Activated B cell treated with CpG ODN at 0.5 μM for 24 hours (primary cell): Measurements from ENCODE around the gene TBC1D30. TPM values are rescaled to one million over a fixed set of nuclear protein-coding genes. Genes with fewer than 3 reads are reported as not detected.

Experiments
- ATAC-seq: fragments of 200-7000 bp; cut with Tn5 transposase; one replicate; pipeline ENCODE4 v1.10.0; 2021; ENCODE audit warnings: low read depth, mild to moderate bottlenecking, moderate library complexity
- CTCF ChIA-PET: fragments of 350-600 bp; sonication (Branson Sonifier 250); formaldehyde crosslinking; loops from one replicate; lab custom pipeline; 2021; ENCODE audit warnings: antibody characterized with exemption; lab: Charles Lee
- POLR2A ChIA-PET: fragments of 350-600 bp; sonication (Branson Sonifier 250); formaldehyde crosslinking; loops from one replicate; lab custom pipeline; 2021; ENCODE audit warnings: antibody characterized with exemption; lab: Charles Lee
- DNase-seq: peaks from one replicate; pipeline ENCODE4 v3.0.0; 2022
- H3K27ac Mint-ChIP-seq: one replicate; pipeline ENCODE4 v1.8.0; 2020; ENCODE audit warnings: mixed read lengths
- H3K27me3 Mint-ChIP-seq: one replicate; pipeline ENCODE4 v1.8.0; 2021; ENCODE audit warnings: mixed read lengths
- H3K36me3 Mint-ChIP-seq: one replicate; pipeline ENCODE4 v1.8.0; 2021; ENCODE audit warnings: low read depth, mixed read lengths
- H3K4me1 Mint-ChIP-seq: one replicate; pipeline ENCODE4 v1.8.0; 2021; ENCODE audit warnings: mixed read lengths
- H3K4me3 Mint-ChIP-seq: one replicate; pipeline ENCODE4 v1.8.0; 2020; ENCODE audit warnings: mild to moderate bottlenecking, mixed read lengths
- H3K9me3 Mint-ChIP-seq: one replicate; pipeline ENCODE4 v1.8.0; 2020; ENCODE audit warnings: mixed read lengths
- intact Hi-C: fragments of 100-400 bp; cut with micrococcal nuclease; formaldehyde crosslinking; loops from one replicate; pipeline ENCODE4 v1.15.1; 2024
- total RNA-seq: library from RNA; stranded (reverse); gene quantifications from 2 replicates; pipeline ENCODE4 v1.2.3, GENCODE V29; 2022
- TF ChIP-seq, protein P1 (sequence below): fragments of 200-600 bp; IDR thresholded peaks from one replicate; pipeline ENCODE4 v1.8.0; 2022; ENCODE audit warnings: antibody characterized with exemption, mild to moderate bottlenecking

Gene TBC1D30
- total RNA-seq, 1 donor from 2014 or later = 0.13 TPM

DNA sequence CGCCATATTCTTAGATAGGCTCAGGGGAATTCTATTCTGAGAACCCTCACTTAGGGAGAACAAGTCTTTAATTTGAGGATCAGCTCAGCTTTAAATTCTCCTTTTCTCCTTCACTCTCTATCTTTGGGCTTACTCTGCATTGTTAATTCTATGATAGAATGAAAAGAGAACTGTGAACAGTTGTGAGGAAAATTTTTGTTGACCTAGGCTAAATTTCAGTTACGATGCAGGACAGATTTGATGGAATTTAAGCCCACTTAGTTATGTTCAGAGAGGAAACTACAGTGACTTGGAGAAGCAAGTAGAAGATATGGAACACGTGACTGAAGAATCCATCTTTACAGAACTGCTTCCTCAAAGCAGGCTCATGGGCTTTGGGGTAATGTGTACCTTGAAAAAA lies 82.7 kb downstream of the TBC1D30 start:
- peaks cover 15% of the 10 kb centered on the region for H3K27me3 Mint-ChIP-seq
- ATAC-seq (no peak), DNase-seq (no peak)
- H3K9me3 Mint-ChIP-seq = no peaks in the 10 kb centered on the region
- intact Hi-C loops = no loop called here
- CTCF ChIA-PET = interaction anchor here (2.4 kb wide), 1 partner anchor 16 kb away, joined by 7 read pairs; no protein-coding TSS in a partner anchor
- H3K4me1 Mint-ChIP-seq = no peaks in the 10 kb centered on the region
- no peak overlapping the region for H3K4me3 Mint-ChIP-seq
- TF ChIP-seq, protein P1, sequence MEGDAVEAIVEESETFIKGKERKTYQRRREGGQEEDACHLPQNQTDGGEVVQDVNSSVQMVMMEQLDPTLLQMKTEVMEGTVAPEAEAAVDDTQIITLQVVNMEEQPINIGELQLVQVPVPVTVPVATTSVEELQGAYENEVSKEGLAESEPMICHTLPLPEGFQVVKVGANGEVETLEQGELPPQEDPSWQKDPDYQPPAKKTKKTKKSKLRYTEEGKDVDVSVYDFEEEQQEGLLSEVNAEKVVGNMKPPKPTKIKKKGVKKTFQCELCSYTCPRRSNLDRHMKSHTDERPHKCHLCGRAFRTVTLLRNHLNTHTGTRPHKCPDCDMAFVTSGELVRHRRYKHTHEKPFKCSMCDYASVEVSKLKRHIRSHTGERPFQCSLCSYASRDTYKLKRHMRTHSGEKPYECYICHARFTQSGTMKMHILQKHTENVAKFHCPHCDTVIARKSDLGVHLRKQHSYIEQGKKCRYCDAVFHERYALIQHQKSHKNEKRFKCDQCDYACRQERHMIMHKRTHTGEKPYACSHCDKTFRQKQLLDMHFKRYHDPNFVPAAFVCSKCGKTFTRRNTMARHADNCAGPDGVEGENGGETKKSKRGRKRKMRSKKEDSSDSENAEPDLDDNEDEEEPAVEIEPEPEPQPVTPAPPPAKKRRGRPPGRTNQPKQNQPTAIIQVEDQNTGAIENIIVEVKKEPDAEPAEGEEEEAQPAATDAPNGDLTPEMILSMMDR = no peak
- H3K27ac Mint-ChIP-seq = no peak overlapping the region
- POLR2A ChIA-PET = no interaction called here
- H3K36me3 Mint-ChIP-seq = no peaks in the 10 kb centered on the region

DNA sequence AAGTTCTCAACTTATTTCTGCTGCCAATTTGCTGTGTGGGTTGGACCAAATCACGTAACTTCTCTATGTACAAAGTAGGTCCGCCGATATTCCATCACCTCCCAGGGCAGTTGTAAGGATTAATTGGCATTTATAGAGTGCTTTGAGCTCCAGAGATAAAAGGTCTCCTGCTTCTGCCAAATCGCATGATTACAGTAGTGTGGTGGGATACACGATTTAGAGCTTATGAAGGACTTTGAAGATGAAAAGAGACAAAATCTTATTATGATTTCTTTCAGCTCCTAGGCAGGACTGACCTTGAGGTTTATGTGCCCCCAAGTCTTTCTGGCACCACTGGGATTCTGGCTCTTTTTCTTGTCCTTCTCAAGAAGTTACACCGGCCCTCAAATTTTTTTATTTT lies 84.7 kb downstream of the TBC1D30 start:
- H3K36me3 Mint-ChIP-seq = no peaks in the 10 kb centered on the region
- CTCF ChIA-PET = no interaction called here

DNA sequence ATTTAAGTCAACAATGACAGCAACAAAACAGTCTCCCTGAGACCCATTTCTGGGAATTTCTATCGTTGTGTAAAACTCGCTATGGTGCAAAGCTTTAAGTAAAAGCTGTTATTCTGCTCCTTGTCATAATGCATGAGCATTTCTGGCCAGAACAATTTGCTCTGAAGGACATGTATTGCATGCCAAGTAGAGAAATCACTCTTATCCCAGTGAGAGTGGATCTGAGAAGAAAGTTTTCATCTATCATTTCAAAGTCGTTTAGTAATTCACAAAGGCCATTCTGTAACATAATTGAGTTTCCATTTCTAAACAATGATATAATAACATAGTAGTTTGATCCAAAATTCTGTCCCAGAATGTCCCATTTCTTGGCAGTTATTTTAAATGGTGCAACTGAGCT lies 86.6 kb downstream of the TBC1D30 start:
- no peaks in the 10 kb centered on the region for H3K4me1 Mint-ChIP-seq
- H3K27me3 Mint-ChIP-seq = peaks cover 11% of the 10 kb centered on the region
- H3K9me3 Mint-ChIP-seq = no peaks in the 10 kb centered on the region
- no peak overlapping the region for H3K27ac Mint-ChIP-seq
- no peak for DNase-seq
- H3K36me3 Mint-ChIP-seq = no peaks in the 10 kb centered on the region
- TF ChIP-seq, protein P1 = no peak
- no peak overlapping the region for H3K4me3 Mint-ChIP-seq
- no peak for ATAC-seq
- ChIA-PET POLR2A (no interaction called here), CTCF (no interaction called here)
- intact Hi-C loops = no loop called here

More for the DNA sequence above, 84.7 kb downstream of the TBC1D30 start:
- intact Hi-C loops = no loop called here
- Mint-ChIP-seq H3K4me3 (no peak overlapping the region), H3K27ac (no peak overlapping the region), H3K27me3 (peaks cover 11% of the 10 kb centered on the region), H3K9me3 (no peaks in the 10 kb centered on the region), H3K4me1 (no peaks in the 10 kb centered on the region)
- ATAC-seq (no peak), DNase-seq (no peak)
- POLR2A ChIA-PET = no interaction called here
- TF ChIP-seq, protein P1 = no peak

GRCh38 chr12:64911912-64912311 lies 87.5 kb downstream of the TBC1D30 start:
- CTCF ChIA-PET = no interaction called here
- no peak for ATAC-seq
- Mint-ChIP-seq H3K27me3 (peaks cover 11% of the 10 kb centered on the region), H3K4me3 (no peak overlapping the region), H3K9me3 (no peaks in the 10 kb centered on the region), H3K4me1 (no peaks in the 10 kb centered on the region), H3K27ac (no peak overlapping the region), H3K36me3 (no peaks in the 10 kb centered on the region)
- no peak for DNase-seq
- POLR2A ChIA-PET = no interaction called here
- TF ChIP-seq, protein P1 = no peak
- intact Hi-C loops = no loop called here

- POLR2A ChIA-PET = interaction anchor here (0.6 kb wide), 1 partner anchor 100 kb away, joined by 4 read pairs; no protein-coding TSS in a partner anchor
- intact Hi-C loops = no loop called here
- TF ChIP-seq, protein P1 = no peak
- no peaks in the 10 kb centered on the region for H3K4me1 Mint-ChIP-seq
- H3K27me3 Mint-ChIP-seq = peaks cover 11% of the 10 kb centered on the region
- H3K9me3 Mint-ChIP-seq = no peaks in the 10 kb centered on the region
- H3K27ac Mint-ChIP-seq = no peak overlapping the region
- no peak for ATAC-seq
- no peak overlapping the region for H3K4me3 Mint-ChIP-seq
- CTCF ChIA-PET = no interaction called here
- DNase-seq = no peak
- no peaks in the 10 kb centered on the region for H3K36me3 Mint-ChIP-seq
Measured at GRCh38 chr12:64912516-64913255, 88.2 kb downstream of the TBC1D30 start.
